ENCODE data around the gene RSAD1.

DNA sequence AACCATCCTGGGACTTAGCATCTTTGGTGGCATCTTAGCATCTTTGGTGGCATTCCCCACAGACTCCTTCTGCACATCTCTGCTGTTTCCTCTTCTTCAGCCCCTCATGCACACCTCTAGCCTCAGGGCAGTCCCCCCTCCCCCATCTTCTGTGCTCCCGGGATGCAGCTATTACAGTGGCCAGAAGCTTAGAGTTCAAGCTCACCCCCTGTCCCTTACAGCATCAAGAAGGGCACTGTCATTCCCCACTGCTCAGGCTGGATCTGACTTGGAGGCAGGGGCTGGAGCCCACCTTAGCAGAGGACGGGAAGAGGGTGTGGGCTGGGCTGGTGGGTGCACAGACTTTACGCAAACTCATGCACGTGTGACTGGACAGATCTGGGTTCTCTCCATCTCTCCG lies 54.5 kb downstream of the RSAD1 start:
- no peak; the same call in 1 of the 2 replicates for TF ChIP-seq EZH2phosphoT487 (IDR thresholded peaks at IDR 0.05; ENCODE audit: borderline replicate concordance, low read length)
- TF ChIP-seq, protein P1, sequence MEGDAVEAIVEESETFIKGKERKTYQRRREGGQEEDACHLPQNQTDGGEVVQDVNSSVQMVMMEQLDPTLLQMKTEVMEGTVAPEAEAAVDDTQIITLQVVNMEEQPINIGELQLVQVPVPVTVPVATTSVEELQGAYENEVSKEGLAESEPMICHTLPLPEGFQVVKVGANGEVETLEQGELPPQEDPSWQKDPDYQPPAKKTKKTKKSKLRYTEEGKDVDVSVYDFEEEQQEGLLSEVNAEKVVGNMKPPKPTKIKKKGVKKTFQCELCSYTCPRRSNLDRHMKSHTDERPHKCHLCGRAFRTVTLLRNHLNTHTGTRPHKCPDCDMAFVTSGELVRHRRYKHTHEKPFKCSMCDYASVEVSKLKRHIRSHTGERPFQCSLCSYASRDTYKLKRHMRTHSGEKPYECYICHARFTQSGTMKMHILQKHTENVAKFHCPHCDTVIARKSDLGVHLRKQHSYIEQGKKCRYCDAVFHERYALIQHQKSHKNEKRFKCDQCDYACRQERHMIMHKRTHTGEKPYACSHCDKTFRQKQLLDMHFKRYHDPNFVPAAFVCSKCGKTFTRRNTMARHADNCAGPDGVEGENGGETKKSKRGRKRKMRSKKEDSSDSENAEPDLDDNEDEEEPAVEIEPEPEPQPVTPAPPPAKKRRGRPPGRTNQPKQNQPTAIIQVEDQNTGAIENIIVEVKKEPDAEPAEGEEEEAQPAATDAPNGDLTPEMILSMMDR (IDR thresholded peaks at IDR 0.05; ENCODE audit: low read depth, low read length, poor library complexity, severe bottlenecking), result no peak
